Activated naive CD4-positive, alpha-beta T cell treated with anti-CD3 and anti-CD28 coated beads for 36 hours (primary cell): ENCODE results near the gene OTUD5. TPM values are rescaled to one million over a fixed set of nuclear protein-coding genes. Genes with fewer than 3 reads are reported as not detected.

ENCODE experiments used
- CTCF ChIA-PET: fragments of 350-600 bp; sonication (Branson Sonifier 250); formaldehyde crosslinking; loops from one replicate; lab custom pipeline; 2021; ENCODE audit warnings: antibody characterized with exemption; lab: Charles Lee
- DNase-seq: peaks from one replicate; pipeline ENCODE4 v3.0.0-alpha.2; 2020
- H3K27ac Mint-ChIP-seq: one replicate; pipeline ENCODE4 v1.8.0; 2021; ENCODE audit warnings: mild to moderate bottlenecking, mixed read lengths
- H3K27me3 Mint-ChIP-seq: one replicate; pipeline ENCODE4 v1.8.0; 2021; ENCODE audit warnings: low read depth, mixed read lengths
- H3K36me3 Mint-ChIP-seq: one replicate; pipeline ENCODE4 v1.8.0; 2021; ENCODE audit warnings: low read depth, mixed read lengths
- H3K4me1 Mint-ChIP-seq: one replicate; pipeline ENCODE4 v1.8.0; 2021; ENCODE audit warnings: low read depth, mixed read lengths
- H3K4me3 Mint-ChIP-seq: one replicate; pipeline ENCODE4 v1.8.0; 2021; ENCODE audit warnings: mild to moderate bottlenecking, moderate library complexity, mixed read lengths
- H3K9me3 Mint-ChIP-seq: one replicate; pipeline ENCODE4 v1.8.0; 2021; ENCODE audit warnings: mixed read lengths
- intact Hi-C: fragments of 100-400 bp; cut with micrococcal nuclease; formaldehyde crosslinking; loops from one replicate; pipeline ENCODE4 v1.15.1; 2023
- total RNA-seq, 2 experiments: library from RNA; stranded (reverse); gene quantifications; one replicate each; pipeline ENCODE4 v1.2.3, GENCODE V29; 2021

OTUD5 gene
- total RNA-seq, 2 experiments from 2014 or later = 69.1 to 70.5 TPM

GRCh38 chrX:48971249-48972219 lies 14.1 kb upstream of the OTUD5 start, which contains the start of gene KCND1:
KCND1 (minus strand) TSS chrX:48971844; CDS start chrX:48970271, 1,573 bp downstream.
- no peaks in the 10 kb centered on the region for H3K27me3 Mint-ChIP-seq
- H3K36me3 Mint-ChIP-seq = peaks cover 12% of the 10 kb centered on the region
- CTCF ChIA-PET = interaction anchor here (0.9 to 1.6 kb wide), 5 partner anchors 13 to 233 kb away, joined by 3 to 5 read pairs (median 4); partner anchors contain the start of gene GRIPAP1
- H3K27ac Mint-ChIP-seq = no peak within 1 kb of the TSS
- no peaks in the 10 kb centered on the region for H3K9me3 Mint-ChIP-seq
- intact Hi-C loops = loop anchor here (1.0 kb wide), 1 partner anchor 72 kb away; the partner anchor contains the start of gene TFE3
- H3K4me3 Mint-ChIP-seq = peak within 1 kb of the TSS; percentile 42
- H3K4me1 Mint-ChIP-seq = peaks cover 13% of the 10 kb centered on the region
- DNase-seq = peak; percentile 35

- peaks cover 3% of the 10 kb centered on the region for H3K36me3 Mint-ChIP-seq
- no peak overlapping the region for H3K4me3 Mint-ChIP-seq
- no peak for DNase-seq
- CTCF ChIA-PET = no interaction called here
- H3K27ac Mint-ChIP-seq = no peak overlapping the region
- intact Hi-C loops = no loop called here
- peaks cover 13% of the 10 kb centered on the region for H3K4me1 Mint-ChIP-seq
- H3K27me3 Mint-ChIP-seq = no peaks in the 10 kb centered on the region
- H3K9me3 Mint-ChIP-seq = no peaks in the 10 kb centered on the region
These were observed 12.1 kb upstream of the OTUD5 start for GRCh38 chrX:48969471-48969870.

GRCh38 chrX:48968377-48968776 lies 11.0 kb upstream of the OTUD5 start:
- H3K4me1 Mint-ChIP-seq = peaks cover 13% of the 10 kb centered on the region
- H3K27ac Mint-ChIP-seq = no peak overlapping the region
- no peak for DNase-seq
- intact Hi-C loops = no loop called here
- no peaks in the 10 kb centered on the region for H3K36me3 Mint-ChIP-seq
- CTCF ChIA-PET = interaction anchor here (0.8 kb wide), 1 partner anchor 22 kb away, joined by 3 read pairs; no protein-coding TSS in a partner anchor
- no peaks in the 10 kb centered on the region for H3K27me3 Mint-ChIP-seq
- no peaks in the 10 kb centered on the region for H3K9me3 Mint-ChIP-seq
- no peak overlapping the region for H3K4me3 Mint-ChIP-seq

GRCh38 chrX:48966796-48967579 lies 9.6 kb upstream of the OTUD5 start:
- intact Hi-C loops = loop anchor here (2.0 kb wide), 1 partner anchor 32 kb away; no protein-coding TSS in a partner anchor
- Mint-ChIP-seq H3K4me1 (peaks cover 3% of the 10 kb centered on the region), H3K27me3 (no peaks in the 10 kb centered on the region), H3K36me3 (no peaks in the 10 kb centered on the region), H3K4me3 (no peak overlapping the region), H3K9me3 (no peaks in the 10 kb centered on the region), H3K27ac (no peak overlapping the region)
- no peak for DNase-seq
- CTCF ChIA-PET = no interaction called here

- no peaks in the 10 kb centered on the region for H3K36me3 Mint-ChIP-seq
- H3K27ac Mint-ChIP-seq = no peak overlapping the region
- H3K4me3 Mint-ChIP-seq = no peak overlapping the region
- no peaks in the 10 kb centered on the region for H3K27me3 Mint-ChIP-seq
- CTCF ChIA-PET = no interaction called here
- no peak for DNase-seq
- intact Hi-C loops = loop anchor here (2.0 kb wide), 1 partner anchor 33 kb away; no protein-coding TSS in a partner anchor
- H3K4me1 Mint-ChIP-seq = no peaks in the 10 kb centered on the region
- no peaks in the 10 kb centered on the region for H3K9me3 Mint-ChIP-seq
These were observed 8.6 kb upstream of the OTUD5 start for GRCh38 chrX:48965959-48966358.

- H3K36me3 Mint-ChIP-seq = peaks cover 2% of the 10 kb centered on the region
- H3K4me3 Mint-ChIP-seq = no peak overlapping the region
- intact Hi-C loops = no loop called here
- no peak overlapping the region for H3K27ac Mint-ChIP-seq
- H3K9me3 Mint-ChIP-seq = no peaks in the 10 kb centered on the region
- H3K4me1 Mint-ChIP-seq = peaks cover 12% of the 10 kb centered on the region
- no peak for DNase-seq
- no peaks in the 10 kb centered on the region for H3K27me3 Mint-ChIP-seq
- CTCF ChIA-PET = no interaction called here
These were observed 4.2 kb upstream of the OTUD5 start for GRCh38 chrX:48961585-48962091.

- H3K4me1 Mint-ChIP-seq = peaks cover 25% of the 10 kb centered on the region
- no peaks in the 10 kb centered on the region for H3K27me3 Mint-ChIP-seq
- no peak for DNase-seq
- CTCF ChIA-PET = no interaction called here
- peak overlapping the region; percentile 64 for H3K27ac Mint-ChIP-seq
- H3K36me3 Mint-ChIP-seq = peaks cover 10% of the 10 kb centered on the region
- intact Hi-C loops = no loop called here
- H3K4me3 Mint-ChIP-seq = peak overlapping the region; percentile 35
- H3K9me3 Mint-ChIP-seq = no peaks in the 10 kb centered on the region
These were observed 2.9 kb upstream of the OTUD5 start for GRCh38 chrX:48960291-48960690.

GRCh38 chrX:48958635-48959094 lies 1.3 kb upstream of the OTUD5 start:
- H3K27ac Mint-ChIP-seq = peak overlapping the region; percentile 100
- peaks cover 40% of the 10 kb centered on the region for H3K4me1 Mint-ChIP-seq
- peak; percentile 42 for DNase-seq
- peak overlapping the region; percentile 98 for H3K4me3 Mint-ChIP-seq
- no peaks in the 10 kb centered on the region for H3K27me3 Mint-ChIP-seq
- peaks cover 12% of the 10 kb centered on the region for H3K36me3 Mint-ChIP-seq
- no peaks in the 10 kb centered on the region for H3K9me3 Mint-ChIP-seq
- CTCF ChIA-PET = interaction anchor here (0.6 to 1.1 kb wide), 3 partner anchors 13 to 246 kb away, joined by 3 to 5 read pairs (median 3); partner anchors contain the start of gene KCND1
- intact Hi-C loops = loop anchor here (1.0 to 5.0 kb wide), 12 partner anchors 21 to 384 kb away; partner anchors contain the start of genes GPKOW, GRIPAP1, HDAC6 and MAGIX

- Mint-ChIP-seq H3K9me3 (no peaks in the 10 kb centered on the region), H3K4me3 (peak overlapping the region; percentile 98), H3K36me3 (peaks cover 13% of the 10 kb centered on the region), H3K27me3 (no peaks in the 10 kb centered on the region), H3K27ac (peak overlapping the region; percentile 100), H3K4me1 (peaks cover 47% of the 10 kb centered on the region)
- CTCF ChIA-PET = interaction anchor here (0.6 to 1.1 kb wide), 3 partner anchors 14 to 245 kb away, joined by 3 to 5 read pairs (median 3); partner anchors contain the start of gene KCND1
- peak; percentile 96 for DNase-seq
- intact Hi-C loops = loop anchor here (1.0 to 5.0 kb wide), 12 partner anchors 21 to 384 kb away; partner anchors contain the start of genes GPKOW, GRIPAP1, HDAC6 and MAGIX
These were observed 624 bp upstream of the OTUD5 start for GRCh38 chrX:48957827-48958634.

GRCh38 chrX:48956728-48957414 lies 536 bp downstream of the OTUD5 start:
- intact Hi-C loops = loop anchor here (5.0 kb wide), 1 partner anchor 205 kb away; the partner anchor contains the start of gene MAGIX
- Mint-ChIP-seq H3K9me3 (no peaks in the 10 kb centered on the region), H3K27me3 (no peaks in the 10 kb centered on the region), H3K4me3 (peak overlapping the region; percentile 84), H3K4me1 (peaks cover 58% of the 10 kb centered on the region), H3K36me3 (peaks cover 13% of the 10 kb centered on the region), H3K27ac (peak overlapping the region; percentile 90)
- CTCF ChIA-PET = interaction anchor here (0.6 kb wide), 1 partner anchor 18 kb away, joined by 3 read pairs; no protein-coding TSS in a partner anchor
- DNase-seq = peak; percentile 69
